ENCODE measurements around the gene MRPS21. TPM values are rescaled to one million over a fixed set of nuclear protein-coding genes. Genes with fewer than 3 reads are reported as not detected.

The MRPS21 gene
- total RNA-seq, 4 donors from 2014 or later: 31.7 to 41.3 (median 38.7) TPM

DNA sequence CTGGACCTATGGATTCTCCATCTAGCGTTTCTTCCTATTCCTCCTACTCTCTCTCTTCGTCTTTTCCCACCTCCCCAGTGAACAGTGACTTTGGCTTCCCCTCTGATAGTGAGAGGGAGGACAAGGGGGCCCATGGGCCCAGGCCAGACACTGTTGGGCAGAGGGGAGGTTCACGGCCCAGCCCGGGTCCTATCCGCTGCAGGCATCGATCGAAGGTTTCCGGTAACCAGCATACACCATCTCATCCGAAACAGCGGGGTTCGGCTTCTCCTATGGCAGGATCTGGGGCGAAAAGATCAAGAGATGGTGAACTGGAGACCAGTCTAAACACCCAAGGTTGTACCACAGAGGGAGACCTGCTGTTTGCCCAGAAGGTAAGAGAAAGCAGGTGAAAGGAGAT lies 10.4 kb upstream of the MRPS21 start:
- TF ChIP-seq POLR2A (IDR thresholded peaks at IDR 0.05): no peak
- TF ChIP-seq, protein P1, sequence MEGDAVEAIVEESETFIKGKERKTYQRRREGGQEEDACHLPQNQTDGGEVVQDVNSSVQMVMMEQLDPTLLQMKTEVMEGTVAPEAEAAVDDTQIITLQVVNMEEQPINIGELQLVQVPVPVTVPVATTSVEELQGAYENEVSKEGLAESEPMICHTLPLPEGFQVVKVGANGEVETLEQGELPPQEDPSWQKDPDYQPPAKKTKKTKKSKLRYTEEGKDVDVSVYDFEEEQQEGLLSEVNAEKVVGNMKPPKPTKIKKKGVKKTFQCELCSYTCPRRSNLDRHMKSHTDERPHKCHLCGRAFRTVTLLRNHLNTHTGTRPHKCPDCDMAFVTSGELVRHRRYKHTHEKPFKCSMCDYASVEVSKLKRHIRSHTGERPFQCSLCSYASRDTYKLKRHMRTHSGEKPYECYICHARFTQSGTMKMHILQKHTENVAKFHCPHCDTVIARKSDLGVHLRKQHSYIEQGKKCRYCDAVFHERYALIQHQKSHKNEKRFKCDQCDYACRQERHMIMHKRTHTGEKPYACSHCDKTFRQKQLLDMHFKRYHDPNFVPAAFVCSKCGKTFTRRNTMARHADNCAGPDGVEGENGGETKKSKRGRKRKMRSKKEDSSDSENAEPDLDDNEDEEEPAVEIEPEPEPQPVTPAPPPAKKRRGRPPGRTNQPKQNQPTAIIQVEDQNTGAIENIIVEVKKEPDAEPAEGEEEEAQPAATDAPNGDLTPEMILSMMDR (IDR thresholded peaks at IDR 0.05): no peak
- H3K4me3 ChIP-seq: peak overlapping the region in 3 of 4 donors; percentile 58 to 69 (median 62)
- intact Hi-C loops (cut with DNase I): no loop called here
- peaks cover 0 to 36% (median 0%) of the 10 kb centered on the region in 3 donors for H3K36me3 ChIP-seq
- H3K27ac ChIP-seq: peak overlapping the region; percentile 85 to 95 (median 92)
- no peaks in the 10 kb centered on the region for H3K27me3 ChIP-seq
- no peaks in the 10 kb centered on the region for H3K9me3 ChIP-seq
- DNase-seq: no peak
- peaks cover 10 to 41% (median 22%) of the 10 kb centered on the region in 3 donors for H3K4me1 ChIP-seq
- WGBS, 2 donors: 56 to 80% methylated on average over 3 to 12 of the region's 12 CpGs

DNA sequence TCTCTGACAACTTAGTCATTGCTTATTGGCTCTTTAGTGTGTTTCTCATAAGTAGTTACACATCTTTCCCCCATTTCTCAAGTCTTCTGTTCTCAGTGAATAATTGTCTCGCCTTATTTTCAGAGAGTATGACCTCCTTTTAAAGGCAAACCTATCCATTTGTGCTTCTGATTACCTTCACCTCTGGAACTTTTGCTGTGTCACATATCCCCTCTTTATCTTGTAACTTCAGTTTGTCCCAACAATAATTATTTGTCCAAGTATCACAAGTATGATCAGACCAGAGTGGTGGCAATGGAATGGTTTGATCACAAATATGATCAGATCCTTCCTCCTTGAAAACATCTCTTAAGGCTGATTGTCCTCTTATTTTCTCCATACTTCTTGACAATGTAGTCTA lies 5.3 kb upstream of the MRPS21 start:
- intact Hi-C loops (cut with DNase I): no loop called here
- TF ChIP-seq, protein P1 (IDR thresholded peaks at IDR 0.05): no peak
- no peak for TF ChIP-seq POLR2A (IDR thresholded peaks at IDR 0.05)
- no peaks in the 10 kb centered on the region for H3K9me3 ChIP-seq
- H3K27me3 ChIP-seq: no peaks in the 10 kb centered on the region
- WGBS, 2 donors: 71 to 83% methylated on average over 1 of the region's 1 CpG
- peaks cover 0 to 36% (median 0%) of the 10 kb centered on the region in 3 donors for H3K36me3 ChIP-seq
- peaks cover 2 to 13% (median 6%) of the 10 kb centered on the region in 3 donors for H3K4me1 ChIP-seq
- H3K4me3 ChIP-seq: no peak overlapping the region
- no peak overlapping the region for H3K27ac ChIP-seq
- no peak for DNase-seq

DNA sequence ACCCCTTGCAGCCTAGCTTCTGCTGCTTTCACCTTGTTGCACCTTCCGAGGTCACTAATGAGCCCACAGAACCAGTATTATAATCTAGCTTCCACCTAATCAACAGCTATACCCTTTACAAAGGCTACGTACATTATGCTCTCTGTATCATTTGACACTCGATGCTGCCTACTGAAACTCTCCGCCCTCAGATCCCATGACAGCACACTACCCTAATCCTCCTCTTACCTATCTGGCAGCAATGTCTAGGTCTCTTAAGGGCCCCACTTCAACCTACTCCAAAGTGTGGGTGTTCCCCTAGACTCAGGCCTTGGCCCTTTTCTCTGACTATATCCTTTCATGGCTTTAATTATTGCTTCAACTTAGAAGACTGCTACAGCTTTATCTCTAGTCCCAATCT lies 4.8 kb upstream of the MRPS21 start:
- peaks cover 3 to 10% (median 6%) of the 10 kb centered on the region in 3 donors for H3K4me1 ChIP-seq
- intact Hi-C loops (cut with DNase I): no loop called here
- 85 to 90% methylated on average over 4 of the region's 4 CpGs for WGBS, 2 donors
- H3K27me3 ChIP-seq: no peaks in the 10 kb centered on the region
- no peak overlapping the region for H3K27ac ChIP-seq
- no peak for TF ChIP-seq POLR2A (IDR thresholded peaks at IDR 0.05)
- TF ChIP-seq, protein P1 (IDR thresholded peaks at IDR 0.05): no peak
- peaks cover 0 to 36% (median 0%) of the 10 kb centered on the region in 3 donors for H3K36me3 ChIP-seq
- H3K4me3 ChIP-seq: no peak overlapping the region
- H3K9me3 ChIP-seq: no peaks in the 10 kb centered on the region
- DNase-seq: no peak

DNA sequence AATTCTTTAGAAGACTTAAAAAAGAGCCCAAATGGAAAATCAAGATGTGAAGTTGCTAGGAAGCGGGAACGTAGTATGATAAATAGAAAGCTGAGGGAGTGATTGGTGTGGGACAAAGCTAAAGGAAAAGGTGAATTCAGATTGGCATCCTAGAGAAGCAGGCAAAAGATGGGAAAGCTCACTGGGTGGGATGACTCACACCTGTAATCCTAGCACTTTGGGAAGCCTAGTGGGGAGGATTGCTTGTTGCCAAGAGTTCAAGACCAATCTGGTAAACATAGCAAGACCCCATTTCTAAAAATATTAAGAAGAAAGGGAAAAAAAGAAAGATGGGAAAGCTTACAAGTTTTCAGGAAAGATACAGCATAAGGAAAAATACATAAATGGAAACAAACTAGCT lies 1.8 kb downstream of the MRPS21 start:
- Histone ChIP-seq H3K4me3 (no peak overlapping the region), H3K27ac (no peak overlapping the region), H3K9me3 (no peaks in the 10 kb centered on the region), H3K27me3 (no peaks in the 10 kb centered on the region), H3K4me1 (peaks cover 3 to 24% (median 15%) of the 10 kb centered on the region in 3 donors), H3K36me3 (peaks cover 0 to 55% (median 0%) of the 10 kb centered on the region in 3 donors)
- TF ChIP-seq POLR2A (IDR thresholded peaks at IDR 0.05): no peak
- TF ChIP-seq, protein P1 (IDR thresholded peaks at IDR 0.05): no peak
- WGBS, 2 donors: 90 to 93% methylated on average over 2 of the region's 2 CpGs
- intact Hi-C loops (cut with DNase I): no loop called here
- DNase-seq: no peak

DNA sequence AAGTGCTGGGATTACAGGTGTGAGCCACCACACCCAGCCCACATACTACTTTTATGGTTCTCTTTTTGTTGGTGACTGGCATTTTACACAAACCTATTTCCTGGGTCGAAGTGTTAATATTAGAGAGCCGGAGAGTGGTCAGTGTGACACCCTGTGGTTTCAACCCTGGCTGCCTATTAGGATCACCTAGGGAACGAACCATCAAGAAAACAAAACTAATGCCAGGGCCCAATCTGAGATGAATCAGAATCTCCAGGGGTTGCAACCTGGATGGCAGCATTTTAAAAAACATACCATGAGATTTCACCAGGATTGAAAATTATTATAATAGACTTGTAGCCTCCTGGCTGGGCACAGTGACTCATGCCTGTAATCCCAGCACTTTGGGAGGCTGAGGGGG lies 6.1 kb downstream of the MRPS21 start:
- WGBS, 2 donors: 95 to 100% methylated on average over 2 to 3 of the region's 3 CpGs
- no peak for DNase-seq
- Histone ChIP-seq H3K4me3 (no peak overlapping the region), H3K36me3 (peaks cover 0 to 94% (median 14%) of the 10 kb centered on the region in 3 donors), H3K4me1 (peaks cover 0 to 13% (median 4%) of the 10 kb centered on the region in 3 donors), H3K27me3 (no peaks in the 10 kb centered on the region), H3K27ac (no peak overlapping the region), H3K9me3 (no peaks in the 10 kb centered on the region)
- intact Hi-C loops (cut with DNase I): no loop called here
- TF ChIP-seq POLR2A (IDR thresholded peaks at IDR 0.05): no peak
- TF ChIP-seq, protein P1 (IDR thresholded peaks at IDR 0.05): no peak

Measured in esophagus squamous epithelium (tissue), 5 donors.